AG09309 (cell line): ENCODE results near the gene TSPO.
A peak's percentile ranks its signal among the peaks of the same experiment; 100 is the strongest.

Experiments
- DNase-seq: peaks from one replicate; pipeline ENCODE4 v3.0.0-alpha.2; 2010; ENCODE audit warnings: low read depth
- H3K4me3 ChIP-seq: 2 replicates; pipeline ENCODE4 v1.5.1; 2011; ENCODE audit warnings: mild to moderate bottlenecking, low read depth, low read length, moderate library complexity; ENCODE audit not compliant: control insufficient read depth
- CTCF ChIP-seq: IDR thresholded peaks from 2 replicates; pipeline ENCODE4 v1.5.1; 2011; ENCODE audit warnings: mild to moderate bottlenecking, low read depth, low read length, inconsistent platforms; ENCODE audit not compliant: insufficient read depth, control insufficient read depth; ENCODE audit errors: missing control alignments

Gene TSPO

GRCh38 chr22:43110927-43111623, 40.3 kb upstream of the TSPO start:
- H3K4me3 ChIP-seq = peak overlapping the region; percentile 23
- TF ChIP-seq CTCF = no peak
- no peak for DNase-seq

GRCh38 chr22:43113526-43114251, 37.7 kb upstream of the TSPO start:
- no peak for TF ChIP-seq CTCF
- no peak for DNase-seq
- H3K4me3 ChIP-seq = no peak overlapping the region

- no peak for DNase-seq
- TF ChIP-seq CTCF = no peak
- no peak overlapping the region for H3K4me3 ChIP-seq
Observed at GRCh38 chr22:43114958-43115357, 36.4 kb upstream of the TSPO start.

- no peak overlapping the region for H3K4me3 ChIP-seq
- no peak for DNase-seq
- TF ChIP-seq CTCF = no peak
Observed at GRCh38 chr22:43116932-43117331, 34.4 kb upstream of the TSPO start.

GRCh38 chr22:43118024-43118849, 33.1 kb upstream of the TSPO start:
- no peak for DNase-seq
- no peak for TF ChIP-seq CTCF
- H3K4me3 ChIP-seq = no peak overlapping the region

GRCh38 chr22:43118953-43119458, 32.4 kb upstream of the TSPO start:
- no peak for DNase-seq
- TF ChIP-seq CTCF = no peak

More at GRCh38 chr22:43118953-43119458, 32.4 kb upstream of the TSPO start:
- no peak overlapping the region for H3K4me3 ChIP-seq
